Endothelial cell of umbilical vein (primary cell): Measurements from ENCODE around the gene AFF1. TPM values are rescaled to one million over a fixed set of nuclear protein-coding genes. Genes with fewer than 3 reads are reported as not detected.

Experiments
- BruUV-seq: library from RNA; stranded (reverse); fragments of 400-500 nt; replicated peaks from 2 replicates; lab custom pipeline; 2021; lab: Mats Ljungman, UMichigan
- CTCF ChIA-PET: fragments of 300-600, 350-600 bp; sonication (Branson Sonifier 250); formaldehyde crosslinking; loops from one replicate; lab custom pipeline; 2021; ENCODE audit warnings: antibody characterized with exemption, inconsistent platforms; lab: Charles Lee
- POLR2A ChIA-PET: fragments of 300-600, 350-600 bp; sonication (Branson Sonifier 250); formaldehyde crosslinking; loops from one replicate; lab custom pipeline; 2021; ENCODE audit warnings: antibody characterized with exemption, inconsistent platforms; lab: Charles Lee
- DNase-seq: peaks from one replicate; pipeline ENCODE4 v3.0.0-alpha.2; 2011; ENCODE audit warnings: low read depth, low spot score
- FAIRE-seq: peaks from 2 replicates; lab custom pipeline; 2011; peaks lifted over from hg19 to GRCh38; lab: Jason Lieb, UNC
- H2AFZ ChIP-seq: 2 replicates; pipeline ENCODE4 v1.6.0; 2012; ENCODE audit warnings: low read depth, low read length, control low read depth, inconsistent platforms
- H3K27ac ChIP-seq: 2 replicates; pipeline ENCODE4 v1.5.1; 2011; ENCODE audit warnings: low read depth, mild to moderate bottlenecking, control low read depth, low read length, moderate library complexity; ENCODE audit not compliant: insufficient read depth
- H3K27me3 ChIP-seq, 2 experiments: 2 replicates each; pipeline versions ENCODE4 v1.6.0 to v1.6.1; 2011; ENCODE audit warnings: low read length in 2 of 2, mixed read lengths in 1 of 2; ENCODE audit not compliant: control insufficient read depth in 2 of 2, insufficient read depth in 2 of 2
- H3K36me3 ChIP-seq, 2 experiments: 2 replicates in 1 of 2; 3 replicates in 1 of 2; pipeline ENCODE4 v1.5.1; 2011; ENCODE audit warnings: low read length in 2 of 2, mild to moderate bottlenecking in 1 of 2, moderate library complexity in 1 of 2; ENCODE audit not compliant: control insufficient read depth in 2 of 2, insufficient read depth in 2 of 2; ENCODE audit errors: extremely low read depth in 1 of 2
- H3K4me1 ChIP-seq: 3 replicates; pipeline ENCODE4 v1.5.1; 2011; ENCODE audit warnings: mild to moderate bottlenecking, low read length; ENCODE audit not compliant: control insufficient read depth, insufficient read depth; ENCODE audit errors: extremely low read depth
- H3K4me2 ChIP-seq: 2 replicates; pipeline ENCODE4 v1.6.1; 2011; ENCODE audit warnings: low read length, control low read depth, mixed read lengths; ENCODE audit not compliant: insufficient read depth
- H3K4me3 ChIP-seq, 3 experiments: fragments of 200-600 bp in 1 of 3; sonication (generic), shearing (Covaris generic) in 1 of 3; replicated peaks in 1 of 3; 2 replicates each; pipeline ENCODE4 v1.5.1; 2011 to 2016; ENCODE audit warnings: control low read depth in 3 of 3, low read length in 3 of 3, mild to moderate bottlenecking in 2 of 3, inconsistent platforms in 1 of 3, low read depth in 1 of 3, moderate library complexity in 1 of 3; ENCODE audit not compliant: insufficient read depth in 1 of 3
- H3K79me2 ChIP-seq: 2 replicates; pipeline ENCODE4 v1.6.0; 2012; ENCODE audit warnings: low read length, inconsistent platforms; ENCODE audit not compliant: control insufficient read depth, insufficient read depth
- H3K9ac ChIP-seq: replicated peaks from 2 replicates; pipeline ENCODE3; 2011; ENCODE audit warnings: low read length, control low read depth; ENCODE audit not compliant: insufficient read depth; ENCODE audit errors: extremely low read depth
- H3K9me1 ChIP-seq: replicated peaks from 3 replicates; pipeline ENCODE4 v1.6.0; 2011; ENCODE audit warnings: mild to moderate bottlenecking, low read length; ENCODE audit not compliant: control insufficient read depth, insufficient read depth; ENCODE audit errors: extremely low read depth
- H3K9me3 ChIP-seq: replicated peaks from 2 replicates; pipeline ENCODE4 v1.5.1; 2012; ENCODE audit warnings: low read length, inconsistent platforms; ENCODE audit not compliant: control insufficient read depth, insufficient read depth
- H4K20me1 ChIP-seq: replicated peaks from 2 replicates; pipeline ENCODE3; 2011; ENCODE audit warnings: mild to moderate bottlenecking, low read length; ENCODE audit not compliant: control insufficient read depth, insufficient read depth; ENCODE audit errors: extremely low read depth
- CTCF ChIP-seq, 2 donors: IDR thresholded peaks; 1 replicate in 1 of 2; 2 replicates in 1 of 2; pipeline ENCODE4 v1.5.1; 2011; ENCODE audit warnings: low read length in 2 of 2, mild to moderate bottlenecking in 2 of 2, moderate library complexity in 2 of 2, control low read depth in 1 of 2, inconsistent platforms in 1 of 2, low read depth in 1 of 2; ENCODE audit not compliant: insufficient read depth in 1 of 2; ENCODE audit errors: extremely low read depth in 1 of 2
- EZH2 ChIP-seq: IDR thresholded peaks from 2 replicates; pipeline ENCODE4 v1.6.1; 2012; ENCODE audit warnings: borderline replicate concordance, low read depth, mild to moderate bottlenecking, moderate library complexity, low read length, inconsistent platforms; ENCODE audit not compliant: severe bottlenecking
- FOS ChIP-seq: IDR thresholded peaks from 2 replicates; pipeline ENCODE4 v1.6.1; 2011; ENCODE audit warnings: mild to moderate bottlenecking, low read length, moderate library complexity, borderline replicate concordance; ENCODE audit not compliant: insufficient read depth
- GATA2 ChIP-seq: IDR thresholded peaks from 2 replicates; pipeline ENCODE4 v1.7.0; 2011; ENCODE audit warnings: low read depth, mild to moderate bottlenecking, moderate library complexity, mixed read lengths, low read length; ENCODE audit not compliant: insufficient read length, insufficient read depth
- JUN ChIP-seq: IDR thresholded peaks from 2 replicates; pipeline ENCODE4 v1.6.1; 2011; ENCODE audit warnings: borderline replicate concordance, low read depth; ENCODE audit not compliant: insufficient read length, insufficient read depth
- MAX ChIP-seq: IDR thresholded peaks from 2 replicates; pipeline ENCODE4 v1.6.1; 2011; ENCODE audit not compliant: insufficient read depth, insufficient read length
- MYC ChIP-seq: IDR thresholded peaks from one replicate; pipeline ENCODE4 v1.6.1; 2011; ENCODE audit warnings: mild to moderate bottlenecking, low read depth, low read length
- POLR2A ChIP-seq: IDR thresholded peaks from 2 replicates; pipeline ENCODE4 v1.6.1; 2012; ENCODE audit warnings: low read depth, mild to moderate bottlenecking, control low read depth, low read length
- POLR2AphosphoS5 ChIP-seq: IDR thresholded peaks from 2 replicates; pipeline ENCODE4 v1.6.1; 2012; ENCODE audit warnings: low read depth, mild to moderate bottlenecking, control low read depth, low read length, moderate library complexity; ENCODE audit not compliant: insufficient read depth
- dilution Hi-C: fragments of 300-500 bp; cut with MboI; formaldehyde crosslinking; loops from one replicate; pipeline ENCODE4 v1.15.0; 2019; ENCODE audit warnings: low sequenced_read_pairs; ENCODE audit not compliant: extremely low pct_ligation_motif_present
- intact Hi-C: fragments of 100-400 bp; cut with micrococcal nuclease; formaldehyde crosslinking; loops from one replicate; pipeline ENCODE4 v1.10.0; 2022
- polyA plus RNA-seq, 4 experiments: library from polyadenylated mRNA; depleted of rRNA in 3 of 4; stranded (reverse) in 3 of 4; unstranded in 1 of 4; fragments of >200 nt; gene quantifications; 2 replicates each; pipeline versions ENCODE4 v1.2.1 to v1.2.3, GENCODE V29; 2011 to 2012; ENCODE audit warnings: missing spikeins in 1 of 4
- total RNA-seq: library from RNA; stranded (reverse); gene quantifications from 2 replicates; pipeline ENCODE4 v1.2.3, GENCODE V29; 2021

AFF1 gene
- total and polyA plus RNA-seq, 2 donors (not counting 3 experiments of a cell fraction or from before 2014, with no cell fraction given): 26.2 to 106 TPM

GRCh38 chr4:87037671-87038334 lies 103.0 kb downstream of the AFF1 start:
- dilution Hi-C loops: no loop called here

More at GRCh38 chr4:87037671-87038334, 103.0 kb downstream of the AFF1 start:
- Histone ChIP-seq H3K27ac (peak overlapping the region; percentile 61), H3K9me1 (no peaks in the 10 kb centered on the region), H3K79me2 (peaks cover 81% of the 10 kb centered on the region), H3K27me3 (no peaks in the 10 kb centered on the region), H3K36me3 (no peaks in the 10 kb centered on the region), H3K9me3 (no peaks in the 10 kb centered on the region), H2AFZ (no peak overlapping the region), H3K4me2 (peak overlapping the region; percentile 49), H3K4me1 (peaks cover 46% of the 10 kb centered on the region), H4K20me1 (no peaks in the 10 kb centered on the region), H3K9ac (no peak overlapping the region), H3K4me3 (no peak overlapping the region)
- FAIRE-seq (peak; percentile 42), DNase-seq (no peak)
- POLR2A ChIA-PET: no interaction called here
- intact Hi-C loops: loop anchor here (2.0 kb wide), 1 partner anchor 55 kb away; no protein-coding TSS in a partner anchor
- no TSS peak for BruUV-seq
- CTCF ChIA-PET: no interaction called here
- no peak for TF ChIP-seq JUN
- no peak for TF ChIP-seq MAX
- TF ChIP-seq EZH2: no peak
- no peak for TF ChIP-seq POLR2AphosphoS5
- TF ChIP-seq MYC: no peak
- no peak for TF ChIP-seq CTCF (IDR thresholded peaks at IDR 0.05; ENCODE audit: extremely low read depth in 1 of 2, insufficient read depth in 1 of 2, low read depth in 1 of 2, low read length in 2 of 2)
- no peak for TF ChIP-seq POLR2A
- TF ChIP-seq FOS: no peak
- no peak for TF ChIP-seq GATA2
